Astrocyte (in vitro differentiated cells and primary cell): Measurements from ENCODE around the gene PRDM15. TPM values are rescaled to one million over a fixed set of nuclear protein-coding genes. Genes with fewer than 3 reads are reported as not detected.

Source experiments
- DNase-seq: peaks from one replicate; pipeline ENCODE4 v3.0.0-alpha.2; 2010; ENCODE audit warnings: low read depth
- FAIRE-seq: peaks from 2 replicates; lab custom pipeline; 2011; peaks lifted over from hg19 to GRCh38; lab: Jason Lieb, UNC
- H2AFZ ChIP-seq: 2 replicates; pipeline ENCODE4 v1.6.0; 2012; ENCODE audit warnings: low read depth, low read length, inconsistent platforms
- H3K27ac ChIP-seq: 2 replicates; pipeline ENCODE4 v1.5.1; 2011; ENCODE audit warnings: low read depth, low read length, inconsistent platforms
- H3K27me3 ChIP-seq: 2 replicates; pipeline ENCODE4 v1.6.0; 2011; ENCODE audit warnings: low read length, inconsistent platforms; ENCODE audit not compliant: insufficient read depth
- H3K36me3 ChIP-seq: 2 replicates; pipeline ENCODE4 v1.5.1; 2011; ENCODE audit warnings: low read length, inconsistent platforms; ENCODE audit not compliant: insufficient read depth
- H3K4me1 ChIP-seq: 2 replicates; pipeline ENCODE4 v1.5.1; 2011; ENCODE audit warnings: low read length, inconsistent platforms; ENCODE audit not compliant: insufficient read depth
- H3K4me2 ChIP-seq: 2 replicates; pipeline ENCODE4 v1.6.0; 2012; ENCODE audit warnings: low read length, inconsistent platforms
- H3K4me3 ChIP-seq: 2 replicates; pipeline ENCODE4 v1.5.1; 2011; ENCODE audit warnings: low read depth, mild to moderate bottlenecking, low read length, inconsistent platforms; ENCODE audit not compliant: insufficient read depth
- H3K79me2 ChIP-seq: 2 replicates; pipeline ENCODE4 v1.6.0; 2012; ENCODE audit warnings: mild to moderate bottlenecking, low read length, inconsistent platforms; ENCODE audit not compliant: insufficient read depth
- H3K9ac ChIP-seq: 2 replicates; pipeline ENCODE4 v1.6.0; 2012; ENCODE audit warnings: mild to moderate bottlenecking, low read length, inconsistent platforms
- H3K9me3 ChIP-seq: 2 replicates; pipeline ENCODE4 v1.5.1; 2012; ENCODE audit warnings: low read depth, mild to moderate bottlenecking, low read length, inconsistent platforms; ENCODE audit not compliant: insufficient read depth
- H4K20me1 ChIP-seq: 2 replicates; pipeline ENCODE4 v1.6.0; 2012; ENCODE audit warnings: low read length, inconsistent platforms; ENCODE audit not compliant: insufficient read depth
- H3K27ac Mint-ChIP-seq: one replicate; pipeline ENCODE4 v1.8.0; 2021; ENCODE audit warnings: mild to moderate bottlenecking, mixed read lengths; ENCODE audit not compliant: unreplicated experiment
- H3K27me3 Mint-ChIP-seq: one replicate; pipeline ENCODE4 v1.8.0; 2021; ENCODE audit warnings: low read depth, mixed read lengths; ENCODE audit not compliant: unreplicated experiment
- H3K36me3 Mint-ChIP-seq: one replicate; pipeline ENCODE4 v1.8.0; 2021; ENCODE audit warnings: low read depth, mixed read lengths; ENCODE audit not compliant: unreplicated experiment
- H3K4me1 Mint-ChIP-seq: one replicate; pipeline ENCODE4 v1.8.0; 2021; ENCODE audit warnings: low read depth, mixed read lengths; ENCODE audit not compliant: unreplicated experiment
- H3K4me3 Mint-ChIP-seq: one replicate; pipeline ENCODE4 v1.8.0; 2021; ENCODE audit warnings: mild to moderate bottlenecking, moderate library complexity, mixed read lengths; ENCODE audit not compliant: unreplicated experiment
- H3K9me3 Mint-ChIP-seq: one replicate; pipeline ENCODE4 v1.8.0; 2021; ENCODE audit warnings: mild to moderate bottlenecking, mixed read lengths; ENCODE audit not compliant: unreplicated experiment
- EZH2 ChIP-seq: IDR thresholded peaks from 2 replicates; pipeline ENCODE4 v1.6.1; 2012; ENCODE audit warnings: mild to moderate bottlenecking, low read length, inconsistent platforms; ENCODE audit not compliant: insufficient read depth
- total RNA-seq: library from RNA; stranded (reverse); gene quantifications from 2 replicates; pipeline ENCODE4 v1.2.1, GENCODE V29; 2021
- TF ChIP-seq, protein P1 (sequence below): IDR thresholded peaks from 2 replicates; pipeline ENCODE4 v1.5.1; 2011; ENCODE audit warnings: low read depth, mild to moderate bottlenecking, inconsistent platforms, low read length, moderate library complexity; ENCODE audit not compliant: insufficient read depth

PRDM15 gene
- total RNA-seq, 1 donor from 2014 or later: 6.8 TPM

DNA sequence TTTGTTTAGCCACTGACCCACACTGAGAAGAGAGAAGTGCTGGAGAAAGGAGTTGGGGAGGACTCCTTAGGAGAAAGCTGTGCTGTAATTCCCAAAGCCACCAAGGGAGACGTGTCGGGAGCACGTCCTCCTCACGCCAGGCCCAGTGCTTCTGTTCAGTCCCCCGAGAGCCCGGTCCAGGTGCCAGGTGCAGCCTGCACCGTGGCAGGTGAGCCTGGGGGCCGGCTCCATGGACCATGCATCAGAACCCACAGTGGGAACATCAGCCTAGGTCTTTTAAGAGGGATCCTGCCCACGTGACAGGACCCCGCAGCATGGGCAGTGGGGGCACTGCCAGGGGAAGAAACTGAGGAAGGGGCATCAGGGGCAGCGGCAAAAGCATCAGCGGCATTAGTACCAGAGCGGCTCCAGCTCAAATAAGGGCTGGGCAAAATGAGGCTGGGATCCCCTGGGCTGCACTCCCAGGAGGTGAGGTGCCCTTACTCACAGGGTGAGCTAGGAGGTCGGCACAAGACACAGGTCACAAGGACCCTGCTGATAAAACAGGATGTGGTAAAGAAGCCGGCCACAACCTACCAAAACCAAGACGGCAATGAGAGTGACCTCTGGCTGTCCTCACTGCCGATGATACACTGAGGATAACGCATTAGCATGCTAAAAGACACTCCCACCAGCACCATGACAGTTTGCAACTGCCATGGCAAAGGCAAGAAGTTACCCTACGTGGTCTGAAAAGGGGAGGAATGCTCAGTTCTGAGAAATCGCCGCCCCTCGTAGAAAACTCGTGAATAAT lies 24.6 kb upstream of the PRDM15 start:
- Mint-ChIP-seq H3K4me1 (no peaks in the 10 kb centered on the region), H3K36me3 (peaks cover 17% of the 10 kb centered on the region), H3K9me3 (no peaks in the 10 kb centered on the region), H3K27me3 (peaks cover 2% of the 10 kb centered on the region), H3K4me3 (no peak overlapping the region), H3K27ac (no peak overlapping the region)
- H3K9ac ChIP-seq: no peak overlapping the region
- DNase-seq (no peak), FAIRE-seq (no peak)
- no peak overlapping the region for H3K4me3 ChIP-seq
- no peaks in the 10 kb centered on the region for H4K20me1 ChIP-seq
- no peak overlapping the region for H3K4me2 ChIP-seq
- H3K27ac ChIP-seq: no peak overlapping the region
- H2AFZ ChIP-seq: no peak overlapping the region
- TF ChIP-seq, protein P1, sequence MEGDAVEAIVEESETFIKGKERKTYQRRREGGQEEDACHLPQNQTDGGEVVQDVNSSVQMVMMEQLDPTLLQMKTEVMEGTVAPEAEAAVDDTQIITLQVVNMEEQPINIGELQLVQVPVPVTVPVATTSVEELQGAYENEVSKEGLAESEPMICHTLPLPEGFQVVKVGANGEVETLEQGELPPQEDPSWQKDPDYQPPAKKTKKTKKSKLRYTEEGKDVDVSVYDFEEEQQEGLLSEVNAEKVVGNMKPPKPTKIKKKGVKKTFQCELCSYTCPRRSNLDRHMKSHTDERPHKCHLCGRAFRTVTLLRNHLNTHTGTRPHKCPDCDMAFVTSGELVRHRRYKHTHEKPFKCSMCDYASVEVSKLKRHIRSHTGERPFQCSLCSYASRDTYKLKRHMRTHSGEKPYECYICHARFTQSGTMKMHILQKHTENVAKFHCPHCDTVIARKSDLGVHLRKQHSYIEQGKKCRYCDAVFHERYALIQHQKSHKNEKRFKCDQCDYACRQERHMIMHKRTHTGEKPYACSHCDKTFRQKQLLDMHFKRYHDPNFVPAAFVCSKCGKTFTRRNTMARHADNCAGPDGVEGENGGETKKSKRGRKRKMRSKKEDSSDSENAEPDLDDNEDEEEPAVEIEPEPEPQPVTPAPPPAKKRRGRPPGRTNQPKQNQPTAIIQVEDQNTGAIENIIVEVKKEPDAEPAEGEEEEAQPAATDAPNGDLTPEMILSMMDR: no peak
- no peak for TF ChIP-seq EZH2
- no peaks in the 10 kb centered on the region for H3K79me2 ChIP-seq
- no peaks in the 10 kb centered on the region for H3K4me1 ChIP-seq
- no peaks in the 10 kb centered on the region for H3K9me3 ChIP-seq
- H3K27me3 ChIP-seq: no peaks in the 10 kb centered on the region
- H3K36me3 ChIP-seq: peaks cover 6% of the 10 kb centered on the region

DNA sequence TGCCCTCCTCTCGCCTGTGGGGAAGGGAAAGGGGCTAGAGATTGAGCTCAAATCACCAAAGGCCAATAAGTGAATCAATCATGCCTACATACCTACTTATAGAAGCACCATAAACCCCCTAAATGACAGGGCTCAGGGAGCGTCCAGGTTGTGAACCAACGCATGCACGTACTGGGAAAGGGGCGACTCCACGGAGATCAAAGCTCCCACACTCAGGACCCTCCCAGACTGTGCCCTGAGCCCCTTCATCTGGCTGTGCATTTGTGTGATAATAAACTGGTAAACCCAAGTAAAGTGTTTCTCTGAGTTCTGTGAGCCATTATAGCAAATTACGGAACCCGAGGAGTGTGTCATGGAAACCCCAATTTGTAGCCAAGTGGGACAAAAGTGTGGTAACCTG lies 23.8 kb upstream of the PRDM15 start:
- Mint-ChIP-seq H3K4me1 (no peaks in the 10 kb centered on the region), H3K27ac (no peak overlapping the region), H3K9me3 (no peaks in the 10 kb centered on the region), H3K4me3 (no peak overlapping the region), H3K27me3 (peaks cover 2% of the 10 kb centered on the region), H3K36me3 (peaks cover 22% of the 10 kb centered on the region)
- no peak for TF ChIP-seq EZH2
- TF ChIP-seq, protein P1: no peak
- Histone ChIP-seq H3K4me1 (no peaks in the 10 kb centered on the region), H4K20me1 (no peaks in the 10 kb centered on the region), H3K27ac (no peak overlapping the region), H3K79me2 (no peaks in the 10 kb centered on the region), H3K9me3 (no peaks in the 10 kb centered on the region), H3K27me3 (no peaks in the 10 kb centered on the region), H3K4me2 (no peak overlapping the region), H3K36me3 (peaks cover 6% of the 10 kb centered on the region), H2AFZ (no peak overlapping the region), H3K4me3 (no peak overlapping the region), H3K9ac (no peak overlapping the region)
- FAIRE-seq (no peak), DNase-seq (no peak)

DNA sequence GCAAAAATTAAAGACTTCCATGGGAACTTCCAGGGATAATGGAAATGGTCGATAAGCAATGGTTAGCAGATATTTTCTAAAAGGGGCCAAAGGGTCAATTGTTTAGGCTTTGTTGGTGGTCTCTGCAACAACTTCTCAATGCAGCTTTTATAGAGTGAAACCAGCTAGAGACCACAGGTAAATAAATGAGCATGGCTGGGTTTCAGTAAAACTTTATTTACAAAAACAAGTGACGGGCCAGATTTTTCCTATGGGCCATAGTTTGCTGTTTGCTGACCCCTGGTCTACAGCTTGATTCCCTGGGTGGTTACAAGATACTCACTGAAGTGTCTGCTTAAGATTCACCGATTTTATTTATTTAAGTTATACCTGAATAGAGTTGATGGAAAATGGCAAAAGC lies 22.6 kb upstream of the PRDM15 start:
- Mint-ChIP-seq H3K4me1 (peaks cover 4% of the 10 kb centered on the region), H3K27ac (no peak overlapping the region), H3K9me3 (no peaks in the 10 kb centered on the region), H3K4me3 (no peak overlapping the region), H3K36me3 (peaks cover 25% of the 10 kb centered on the region), H3K27me3 (peaks cover 2% of the 10 kb centered on the region)
- Histone ChIP-seq H3K4me2 (no peak overlapping the region), H4K20me1 (no peaks in the 10 kb centered on the region), H3K4me1 (no peaks in the 10 kb centered on the region), H3K27ac (no peak overlapping the region), H3K9me3 (no peaks in the 10 kb centered on the region), H3K27me3 (no peaks in the 10 kb centered on the region), H3K4me3 (no peak overlapping the region), H3K79me2 (no peaks in the 10 kb centered on the region), H3K36me3 (peaks cover 6% of the 10 kb centered on the region), H2AFZ (no peak overlapping the region), H3K9ac (no peak overlapping the region)
- TF ChIP-seq, protein P1: no peak
- no peak for TF ChIP-seq EZH2
- FAIRE-seq (no peak), DNase-seq (no peak)
